Endodermal cell (in vitro differentiated cells): ENCODE measurements around the gene SFN. TPM values are rescaled to one million over a fixed set of nuclear protein-coding genes. Genes with fewer than 3 reads are reported as not detected.

Experiments used
- DNase-seq: peaks from one replicate; pipeline ENCODE4 v3.0.0-alpha.2; 2017
- H3K27ac ChIP-seq: 2 replicates; pipeline ENCODE4 v1.5.1; 2013; ENCODE audit warnings: mild to moderate bottlenecking, low read depth, low read length, moderate library complexity
- H3K27me3 ChIP-seq: 2 replicates; pipeline ENCODE4 v1.6.1; 2013; ENCODE audit warnings: mild to moderate bottlenecking, low read length, moderate library complexity; ENCODE audit not compliant: insufficient read depth, control insufficient read depth, poor library complexity, severe bottlenecking
- H3K36me3 ChIP-seq: 2 replicates; pipeline ENCODE4 v1.7.0; 2013; ENCODE audit warnings: mild to moderate bottlenecking, low read length, moderate library complexity; ENCODE audit not compliant: control insufficient read depth, insufficient read depth
- H3K4me1 ChIP-seq: one replicate; pipeline ENCODE4 v1.7.0; 2013; ENCODE audit warnings: low read length; ENCODE audit not compliant: control insufficient read depth, insufficient read depth
- H3K4me3 ChIP-seq: 2 replicates; pipeline ENCODE4 v1.5.1; 2013; ENCODE audit warnings: mild to moderate bottlenecking, low read length, moderate library complexity
- H3K9ac ChIP-seq: 2 replicates; pipeline ENCODE4 v1.6.1; 2013; ENCODE audit warnings: mild to moderate bottlenecking, low read length, moderate library complexity; ENCODE audit not compliant: poor library complexity, severe bottlenecking; ENCODE audit errors: extremely low read depth
- H3K9me3 ChIP-seq: 2 replicates; pipeline ENCODE4 v1.6.1; 2013; ENCODE audit warnings: mild to moderate bottlenecking, low read length, moderate library complexity; ENCODE audit not compliant: control insufficient read depth
- H3K27ac Mint-ChIP-seq: 2 replicates; pipeline ENCODE4 v1.8.0; 2020; ENCODE audit warnings: mixed read lengths
- H3K27me3 Mint-ChIP-seq: 2 replicates; pipeline ENCODE4 v1.8.0; 2021; ENCODE audit warnings: mild to moderate bottlenecking, mixed read lengths; ENCODE audit not compliant: insufficient read depth
- H3K36me3 Mint-ChIP-seq: 2 replicates; pipeline ENCODE4 v1.8.0; 2020; ENCODE audit warnings: low read depth, mixed read lengths
- H3K4me1 Mint-ChIP-seq: 2 replicates; pipeline ENCODE4 v1.8.0; 2020; ENCODE audit warnings: mixed read lengths
- H3K4me3 Mint-ChIP-seq: 2 replicates; pipeline ENCODE4 v1.8.0; 2020; ENCODE audit warnings: mild to moderate bottlenecking, moderate library complexity, mixed read lengths
- H3K9me3 Mint-ChIP-seq: 2 replicates; pipeline ENCODE4 v1.8.0; 2020; ENCODE audit warnings: mild to moderate bottlenecking, mixed read lengths
- WGBS, 2 experiments: methylation state at CpG; one replicate each; pipeline versions ENCODE4 v1.1.5 to v1.1.7; 2013; ENCODE audit warnings: missing lambda C conversion rate in 2 of 2, mixed read lengths in 1 of 2; ENCODE audit not compliant: insufficient coverage in 1 of 2, insufficient read length in 1 of 2; 5-methylcytosine and 5-hydroxymethylcytosine counted together
- total RNA-seq, 2 donors: library from RNA; stranded (reverse); fragmentation: NEBNext Ultra II Directional in 1 of 2; extraction: Animal tissue kit (Norgen Biotek cat#: 25700) in 1 of 2; gene quantifications; 2 replicates in 1 of 2; 3 replicates in 1 of 2; pipeline ENCODE4 v1.2.1, GENCODE V29; 2021
- TF ChIP-seq, protein P1 (sequence below): fragments of 200-600 bp; sonication (generic); conservative IDR thresholded peaks from 2 replicates; pipeline ENCODE4 v1.5.0; 2021; ENCODE audit warnings: antibody characterized with exemption, mild to moderate bottlenecking

The SFN gene
- total RNA-seq, 2 donors from 2014 or later = 1.5 to 2.6 TPM

- H3K27ac ChIP-seq = no peak overlapping the region
Measured at GRCh38 chr1:26907071-26907917, 44.3 kb downstream of the SFN start.

DNA sequence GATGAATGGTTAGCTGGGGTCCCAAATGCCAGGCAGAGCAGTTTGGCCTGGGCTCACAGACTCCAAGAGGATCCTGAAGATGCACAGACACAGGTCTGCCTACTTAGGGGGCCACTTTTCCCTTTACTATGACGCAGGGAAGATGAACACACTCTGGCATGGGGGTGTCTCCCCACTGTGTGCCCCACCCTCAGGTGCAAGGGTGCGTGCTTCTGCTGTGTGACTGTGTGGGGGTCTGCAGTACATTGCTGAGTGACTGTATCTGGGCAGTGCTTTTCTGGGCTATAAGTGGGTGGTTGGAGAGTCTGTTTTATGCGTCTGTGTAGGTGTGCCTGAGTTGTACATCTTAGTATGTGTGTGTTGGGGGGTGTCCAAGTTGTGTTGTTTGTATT lies 47.0 kb downstream of the SFN start:
- peaks cover 18% of the 10 kb centered on the region for H3K4me1 ChIP-seq
- TF ChIP-seq, protein P1, sequence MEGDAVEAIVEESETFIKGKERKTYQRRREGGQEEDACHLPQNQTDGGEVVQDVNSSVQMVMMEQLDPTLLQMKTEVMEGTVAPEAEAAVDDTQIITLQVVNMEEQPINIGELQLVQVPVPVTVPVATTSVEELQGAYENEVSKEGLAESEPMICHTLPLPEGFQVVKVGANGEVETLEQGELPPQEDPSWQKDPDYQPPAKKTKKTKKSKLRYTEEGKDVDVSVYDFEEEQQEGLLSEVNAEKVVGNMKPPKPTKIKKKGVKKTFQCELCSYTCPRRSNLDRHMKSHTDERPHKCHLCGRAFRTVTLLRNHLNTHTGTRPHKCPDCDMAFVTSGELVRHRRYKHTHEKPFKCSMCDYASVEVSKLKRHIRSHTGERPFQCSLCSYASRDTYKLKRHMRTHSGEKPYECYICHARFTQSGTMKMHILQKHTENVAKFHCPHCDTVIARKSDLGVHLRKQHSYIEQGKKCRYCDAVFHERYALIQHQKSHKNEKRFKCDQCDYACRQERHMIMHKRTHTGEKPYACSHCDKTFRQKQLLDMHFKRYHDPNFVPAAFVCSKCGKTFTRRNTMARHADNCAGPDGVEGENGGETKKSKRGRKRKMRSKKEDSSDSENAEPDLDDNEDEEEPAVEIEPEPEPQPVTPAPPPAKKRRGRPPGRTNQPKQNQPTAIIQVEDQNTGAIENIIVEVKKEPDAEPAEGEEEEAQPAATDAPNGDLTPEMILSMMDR = no peak
- H3K27ac ChIP-seq = no peak overlapping the region
- DNase-seq = no peak
- no peaks in the 10 kb centered on the region for H3K9me3 ChIP-seq
- H3K36me3 ChIP-seq = no peaks in the 10 kb centered on the region
- Mint-ChIP-seq H3K27me3 (peaks cover 10% of the 10 kb centered on the region), H3K4me1 (peaks cover 25% of the 10 kb centered on the region), H3K4me3 (no peak overlapping the region), H3K36me3 (no peaks in the 10 kb centered on the region), H3K27ac (no peak overlapping the region), H3K9me3 (no peaks in the 10 kb centered on the region)
- H3K9ac ChIP-seq = no peak overlapping the region
- H3K27me3 ChIP-seq = no peaks in the 10 kb centered on the region
- no peak overlapping the region for H3K4me3 ChIP-seq
- 90 to 92% methylated on average over 2 to 3 of the region's 3 CpGs for WGBS, 2 experiments

More at GRCh38 chr1:26907071-26907917, 44.3 kb downstream of the SFN start:
- 82 to 83% methylated on average over 6 of the region's 6 CpGs for WGBS, 2 experiments
- H3K36me3 Mint-ChIP-seq = no peaks in the 10 kb centered on the region
- peaks cover 22% of the 10 kb centered on the region for H3K4me1 Mint-ChIP-seq
- no peak overlapping the region for H3K4me3 Mint-ChIP-seq
- H3K9me3 Mint-ChIP-seq = no peaks in the 10 kb centered on the region
- Histone ChIP-seq H3K36me3 (no peaks in the 10 kb centered on the region), H3K4me3 (no peak overlapping the region), H3K27me3 (no peaks in the 10 kb centered on the region), H3K9me3 (no peaks in the 10 kb centered on the region), H3K9ac (no peak overlapping the region), H3K4me1 (peaks cover 11% of the 10 kb centered on the region)
- H3K27ac Mint-ChIP-seq = no peak overlapping the region
- H3K27me3 Mint-ChIP-seq = peaks cover 10% of the 10 kb centered on the region
- no peak for DNase-seq
- TF ChIP-seq, protein P1 = no peak

DNA sequence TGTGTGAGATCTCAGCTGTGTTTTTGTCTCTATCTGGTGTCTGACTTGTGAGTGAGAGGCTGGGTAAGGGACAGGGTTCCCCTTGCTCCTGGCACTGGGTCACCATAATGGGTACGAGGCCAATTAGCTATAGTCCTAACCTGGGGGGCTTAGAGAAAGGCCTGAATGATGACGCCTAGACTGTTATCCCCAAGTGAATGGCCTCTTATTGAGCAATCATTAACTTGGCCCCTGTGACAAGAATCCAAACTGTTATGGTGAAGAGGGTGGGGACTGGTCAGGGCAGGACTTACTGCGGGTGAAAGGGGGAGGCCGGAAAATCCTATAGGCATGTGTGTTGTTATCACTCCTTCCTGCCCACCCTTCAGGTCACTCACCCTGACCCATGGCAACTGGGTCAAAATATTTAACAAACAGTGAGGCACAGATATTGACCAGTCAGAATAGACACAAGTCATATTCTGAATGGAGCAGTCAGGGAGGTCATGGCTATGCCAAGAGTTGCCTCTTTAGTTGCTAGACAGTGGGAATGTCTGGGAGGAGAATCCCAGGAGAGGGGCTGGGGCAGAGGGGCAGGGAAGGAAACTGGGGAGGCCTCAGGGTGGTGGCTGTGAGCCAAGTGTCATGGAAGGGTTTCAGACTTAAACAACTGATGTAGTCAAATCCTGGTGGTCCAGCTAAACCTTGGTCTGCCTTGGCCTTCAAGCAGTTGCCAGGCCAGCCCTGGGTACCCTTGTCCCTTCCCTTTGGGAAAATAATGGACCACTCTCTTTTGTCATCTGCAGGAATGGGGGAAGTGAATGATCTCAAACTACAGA lies 47.6 kb downstream of the SFN start:
- no peaks in the 10 kb centered on the region for H3K9me3 Mint-ChIP-seq
- Histone ChIP-seq H3K27me3 (no peaks in the 10 kb centered on the region), H3K9me3 (no peaks in the 10 kb centered on the region), H3K4me3 (no peak overlapping the region), H3K4me1 (peaks cover 18% of the 10 kb centered on the region), H3K27ac (no peak overlapping the region), H3K9ac (no peak overlapping the region), H3K36me3 (no peaks in the 10 kb centered on the region)
- H3K27ac Mint-ChIP-seq = no peak overlapping the region
- peaks cover 10% of the 10 kb centered on the region for H3K27me3 Mint-ChIP-seq
- TF ChIP-seq, protein P1 = no peak
- no peaks in the 10 kb centered on the region for H3K36me3 Mint-ChIP-seq
- no peak for DNase-seq
- H3K4me3 Mint-ChIP-seq = no peak overlapping the region
- H3K4me1 Mint-ChIP-seq = peaks cover 31% of the 10 kb centered on the region
- WGBS, 2 experiments = 83 to 93% methylated on average over 2 to 4 of the region's 4 CpGs
